ENCODE results near the gene RTKN.
"Not testable (repeated sequence)": the region's sequence is repeated elsewhere in the genome, so short reads cannot be mapped to it uniquely, and the experiment has no call there.

Gene RTKN

GRCh38 chr2:74471332-74472065 is 29.8 kb upstream of the RTKN start:
- peak overlapping the region; percentile 61 for H3K4me3 ChIP-seq (ENCODE audit: control insufficient read depth, low read depth, low read length)
- DNase-seq (ENCODE audit: low read depth) = no peak
- TF ChIP-seq CTCF (IDR thresholded peaks at IDR 0.05; ENCODE audit: control insufficient read depth, insufficient read depth, low read depth, low read length, missing control alignments) = no peak

- DNase-seq (ENCODE audit: low read depth); H3K4me3 ChIP-seq (ENCODE audit: control insufficient read depth, low read depth, low read length): not testable (repeated sequence)
Measured at GRCh38 chr2:74470742-74471141, 29.0 kb upstream of the RTKN start.

- DNase-seq (ENCODE audit: low read depth) = no peak
- TF ChIP-seq CTCF (IDR thresholded peaks at IDR 0.05; ENCODE audit: control insufficient read depth, insufficient read depth, low read depth, low read length, missing control alignments) = no peak
- peak overlapping the region; percentile 89 for H3K4me3 ChIP-seq (ENCODE audit: control insufficient read depth, low read depth, low read length)
Measured at GRCh38 chr2:74464406-74464805, 22.7 kb upstream of the RTKN start.

GRCh38 chr2:74462786-74463105 is 21.0 kb upstream of the RTKN start:
- no peak overlapping the region for H3K4me3 ChIP-seq (ENCODE audit: control insufficient read depth, low read depth, low read length)
- TF ChIP-seq CTCF (IDR thresholded peaks at IDR 0.05; ENCODE audit: control insufficient read depth, insufficient read depth, low read depth, low read length, missing control alignments) = no peak
- DNase-seq (ENCODE audit: low read depth) = no peak

- no peak for TF ChIP-seq CTCF (IDR thresholded peaks at IDR 0.05; ENCODE audit: control insufficient read depth, insufficient read depth, low read depth, low read length, missing control alignments)
- H3K4me3 ChIP-seq (ENCODE audit: control insufficient read depth, low read depth, low read length) = no peak overlapping the region
- no peak for DNase-seq (ENCODE audit: low read depth)
Measured at GRCh38 chr2:74462054-74462785, 20.5 kb upstream of the RTKN start.

GRCh38 chr2:74461187-74462053 is 19.7 kb upstream of the RTKN start:
- no peak overlapping the region for H3K4me3 ChIP-seq (ENCODE audit: control insufficient read depth, low read depth, low read length)
- no peak for DNase-seq (ENCODE audit: low read depth)
- TF ChIP-seq CTCF (IDR thresholded peaks at IDR 0.05; ENCODE audit: control insufficient read depth, insufficient read depth, low read depth, low read length, missing control alignments) = no peak

GRCh38 chr2:74460187-74460586 is 18.4 kb upstream of the RTKN start:
- DNase-seq (ENCODE audit: low read depth); H3K4me3 ChIP-seq (ENCODE audit: control insufficient read depth, low read depth, low read length): not testable (repeated sequence)

GRCh38 chr2:74459503-74460118 is 17.9 kb upstream of the RTKN start:
- not testable (repeated sequence) for DNase-seq (ENCODE audit: low read depth)
- peak overlapping the region; percentile 32 for H3K4me3 ChIP-seq (ENCODE audit: control insufficient read depth, low read depth, low read length)

All from AG09309 (cell line).